ENCODE results near the gene CD7.

The CD7 gene

GRCh38 chr17:82298538-82299421 lies 18.6 kb downstream of the CD7 start:
- no peak for DNase-seq (ENCODE audit: low read depth in 3 of 3)

GRCh38 chr17:82297714-82298537 lies 19.5 kb downstream of the CD7 start:
- DNase-seq (ENCODE audit: low read depth in 3 of 3): peak; percentile 85 to 91 (median 87)

- peak; percentile 79 to 90 (median 81) for DNase-seq (ENCODE audit: low read depth in 3 of 3)
Observed at GRCh38 chr17:82297280-82297713, 20.1 kb downstream of the CD7 start.

GRCh38 chr17:82296511-82297279 lies 20.7 kb downstream of the CD7 start:
- DNase-seq (ENCODE audit: low read depth in 3 of 3): no peak

- no peak for DNase-seq (ENCODE audit: low read depth in 3 of 3)
Observed at GRCh38 chr17:82295472-82295814, 22.0 kb downstream of the CD7 start.

GRCh38 chr17:82294064-82294773 lies 23.2 kb downstream of the CD7 start:
- DNase-seq (ENCODE audit: low read depth in 3 of 3): no peak

- peak; percentile 85 to 89 (median 86) for DNase-seq (ENCODE audit: low read depth in 3 of 3)
Observed at GRCh38 chr17:82292251-82293154, 24.9 kb downstream of the CD7 start.

GRCh38 chr17:82291582-82292250 lies 25.7 kb downstream of the CD7 start:
- DNase-seq (ENCODE audit: low read depth in 3 of 3): no peak

GRCh38 chr17:82287868-82288801 lies 29.3 kb downstream of the CD7 start:
- no peak for DNase-seq (ENCODE audit: low read depth in 3 of 3)

GRCh38 chr17:82287013-82287867 lies 30.2 kb downstream of the CD7 start:
- DNase-seq (ENCODE audit: low read depth in 3 of 3): no peak

- no peak for DNase-seq (ENCODE audit: low read depth in 3 of 3)
Observed at GRCh38 chr17:82285141-82285540, 32.3 kb downstream of the CD7 start.

- peak in 1 of 3 donors; percentile 52 for DNase-seq (ENCODE audit: low read depth in 3 of 3)
Observed at GRCh38 chr17:82283208-82283749, 34.1 kb downstream of the CD7 start.

- no peak for DNase-seq (ENCODE audit: low read depth in 3 of 3)
Observed at GRCh38 chr17:82282239-82283207, 34.9 kb downstream of the CD7 start.

- DNase-seq (ENCODE audit: low read depth in 3 of 3): peak in 2 of 3 donors; percentile 50 to 54
Observed at GRCh38 chr17:82281502-82282238, 35.7 kb downstream of the CD7 start.

- no peak for DNase-seq (ENCODE audit: low read depth in 3 of 3)
Observed at GRCh38 chr17:82281076-82281475, 36.3 kb downstream of the CD7 start.
